ENCODE results near the gene RNF224.
A peak's percentile ranks its signal among the peaks of the same experiment; 100 is the strongest.
"Not testable (repeated sequence)": the region's sequence is repeated elsewhere in the genome, so short reads cannot be mapped to it uniquely, and the experiment has no call there.

RNF224 gene

GRCh38 chr9:137242269-137243203 lies 15.2 kb downstream of the RNF224 start:
- WGBS (ENCODE audit: insufficient coverage, insufficient read length): no CpG with 5 or more reads among the region's 36 CpGs
- Histone ChIP-seq H3K27ac (ENCODE audit: low read length) (no peak overlapping the region), H3K27me3 (ENCODE audit: control insufficient read depth, insufficient read depth, low read length) (no peaks in the 10 kb centered on the region), H3K4me1 (ENCODE audit: control insufficient read depth, insufficient read depth, low read length) (peaks cover 3% of the 10 kb centered on the region; the same call in 1 of the 2 replicates), H3K4me3 (ENCODE audit: low read length) (peak overlapping the region; percentile 70; the same call in 1 of the 2 replicates), H3K9me3 (ENCODE audit: control insufficient read depth, insufficient read depth, low read length) (no peaks in the 10 kb centered on the region), H3K36me3 (ENCODE audit: control insufficient read depth, insufficient read depth, low read length) (peaks cover 15% of the 10 kb centered on the region)
- DNase-seq (ENCODE audit: low read depth, low spot score): no peak

- not testable (repeated sequence) for H3K9me3 ChIP-seq (ENCODE audit: control insufficient read depth, insufficient read depth, low read length); H3K4me1 ChIP-seq (ENCODE audit: control insufficient read depth, insufficient read depth, low read length); H3K27me3 ChIP-seq (ENCODE audit: control insufficient read depth, insufficient read depth, low read length); H3K4me3 ChIP-seq (ENCODE audit: low read length); DNase-seq (ENCODE audit: low read depth, low spot score); H3K27ac ChIP-seq (ENCODE audit: low read length)
- H3K36me3 ChIP-seq (ENCODE audit: control insufficient read depth, insufficient read depth, low read length): peaks cover 15% of the 10 kb centered on the region
- WGBS (ENCODE audit: insufficient coverage, insufficient read length): no CpG with 5 or more reads among the region's 18 CpGs
These were observed 15.9 kb downstream of the RNF224 start for GRCh38 chr9:137243266-137243625.

- no peak overlapping the region for H3K27ac ChIP-seq (ENCODE audit: low read length)
- no peaks in the 10 kb centered on the region for H3K27me3 ChIP-seq (ENCODE audit: control insufficient read depth, insufficient read depth, low read length)
- WGBS (ENCODE audit: insufficient coverage, insufficient read length): no CpG with 5 or more reads among the region's 15 CpGs
- H3K4me3 ChIP-seq (ENCODE audit: low read length): no peak overlapping the region
- peaks cover 15% of the 10 kb centered on the region for H3K36me3 ChIP-seq (ENCODE audit: control insufficient read depth, insufficient read depth, low read length)
- DNase-seq (ENCODE audit: low read depth, low spot score): no peak
- H3K4me1 ChIP-seq (ENCODE audit: control insufficient read depth, insufficient read depth, low read length): peaks cover 3% of the 10 kb centered on the region; the same call in 1 of the 2 replicates
- no peaks in the 10 kb centered on the region for H3K9me3 ChIP-seq (ENCODE audit: control insufficient read depth, insufficient read depth, low read length)
These were observed 16.6 kb downstream of the RNF224 start for GRCh38 chr9:137243626-137244485.

GRCh38 chr9:137244486-137245449 lies 17.5 kb downstream of the RNF224 start:
- Histone ChIP-seq H3K9me3 (ENCODE audit: control insufficient read depth, insufficient read depth, low read length) (no peaks in the 10 kb centered on the region), H3K4me1 (ENCODE audit: control insufficient read depth, insufficient read depth, low read length) (peaks cover 3% of the 10 kb centered on the region; the same call in 1 of the 2 replicates), H3K36me3 (ENCODE audit: control insufficient read depth, insufficient read depth, low read length) (peaks cover 15% of the 10 kb centered on the region), H3K27me3 (ENCODE audit: control insufficient read depth, insufficient read depth, low read length) (no peaks in the 10 kb centered on the region), H3K4me3 (ENCODE audit: low read length) (no peak overlapping the region), H3K27ac (ENCODE audit: low read length) (no peak overlapping the region)
- no CpG with 5 or more reads among the region's 36 CpGs for WGBS (ENCODE audit: insufficient coverage, insufficient read length)
- no peak for DNase-seq (ENCODE audit: low read depth, low spot score)

- no CpG with 5 or more reads among the region's 25 CpGs for WGBS (ENCODE audit: insufficient coverage, insufficient read length)
These were observed 18.4 kb downstream of the RNF224 start for GRCh38 chr9:137245450-137246421.

GRCh38 chr9:137247135-137247915 lies 20.0 kb downstream of the RNF224 start:
- H3K27ac ChIP-seq (ENCODE audit: low read length): no peak overlapping the region
- no peak for DNase-seq (ENCODE audit: low read depth, low spot score)
- H3K4me3 ChIP-seq (ENCODE audit: low read length): no peak overlapping the region
- H3K27me3 ChIP-seq (ENCODE audit: control insufficient read depth, insufficient read depth, low read length): no peaks in the 10 kb centered on the region
- no peaks in the 10 kb centered on the region for H3K9me3 ChIP-seq (ENCODE audit: control insufficient read depth, insufficient read depth, low read length)
- H3K4me1 ChIP-seq (ENCODE audit: control insufficient read depth, insufficient read depth, low read length): peaks cover 10% of the 10 kb centered on the region
- no CpG with 5 or more reads among the region's 20 CpGs for WGBS (ENCODE audit: insufficient coverage, insufficient read length)
- peaks cover 15% of the 10 kb centered on the region for H3K36me3 ChIP-seq (ENCODE audit: control insufficient read depth, insufficient read depth, low read length)

More at GRCh38 chr9:137245450-137246421, 18.4 kb downstream of the RNF224 start:
- no peak overlapping the region for H3K4me3 ChIP-seq (ENCODE audit: low read length)
- no peak for DNase-seq (ENCODE audit: low read depth, low spot score)
- no peak overlapping the region for H3K27ac ChIP-seq (ENCODE audit: low read length)
- peaks cover 5% of the 10 kb centered on the region; the same call in 1 of the 2 replicates for H3K4me1 ChIP-seq (ENCODE audit: control insufficient read depth, insufficient read depth, low read length)
- no peaks in the 10 kb centered on the region for H3K27me3 ChIP-seq (ENCODE audit: control insufficient read depth, insufficient read depth, low read length)
- peaks cover 15% of the 10 kb centered on the region for H3K36me3 ChIP-seq (ENCODE audit: control insufficient read depth, insufficient read depth, low read length)
- H3K9me3 ChIP-seq (ENCODE audit: control insufficient read depth, insufficient read depth, low read length): no peaks in the 10 kb centered on the region

- Histone ChIP-seq H3K27me3 (ENCODE audit: control insufficient read depth, insufficient read depth, low read length) (no peaks in the 10 kb centered on the region), H3K9me3 (ENCODE audit: control insufficient read depth, insufficient read depth, low read length) (no peaks in the 10 kb centered on the region), H3K4me1 (ENCODE audit: control insufficient read depth, insufficient read depth, low read length) (peaks cover 10% of the 10 kb centered on the region), H3K36me3 (ENCODE audit: control insufficient read depth, insufficient read depth, low read length) (peaks cover 10% of the 10 kb centered on the region), H3K4me3 (ENCODE audit: low read length) (no peak overlapping the region), H3K27ac (ENCODE audit: low read length) (no peak overlapping the region)
- no CpG with 5 or more reads among the region's 6 CpGs for WGBS (ENCODE audit: insufficient coverage, insufficient read length)
- no peak for DNase-seq (ENCODE audit: low read depth, low spot score)
These were observed 20.5 kb downstream of the RNF224 start for GRCh38 chr9:137247916-137248175.

GRCh38 chr9:137250329-137251193 lies 23.3 kb downstream of the RNF224 start:
- no CpG with 5 or more reads among the region's 18 CpGs for WGBS (ENCODE audit: insufficient coverage, insufficient read length)
- Histone ChIP-seq H3K4me3 (ENCODE audit: low read length) (no peak overlapping the region), H3K4me1 (ENCODE audit: control insufficient read depth, insufficient read depth, low read length) (peaks cover 7% of the 10 kb centered on the region), H3K27me3 (ENCODE audit: control insufficient read depth, insufficient read depth, low read length) (no peaks in the 10 kb centered on the region), H3K9me3 (ENCODE audit: control insufficient read depth, insufficient read depth, low read length) (no peaks in the 10 kb centered on the region), H3K27ac (ENCODE audit: low read length) (no peak overlapping the region), H3K36me3 (ENCODE audit: control insufficient read depth, insufficient read depth, low read length) (no peaks in the 10 kb centered on the region; the same call in 1 of the 2 replicates)
- DNase-seq (ENCODE audit: low read depth, low spot score): no peak

Data from iPS DF 6.9 (cell line).